Tibial artery (tissue), 4 donors: ENCODE results near the gene SDK1.

Source experiments
- DNase-seq, 2 donors: peaks; one replicate each; pipeline ENCODE4 v3.0.0-alpha.2; 2019
- H3K27ac ChIP-seq, 2 donors: fragments of 200-600 bp; sonication (generic) in 1 of 2; 1 replicate in 1 of 2; 2 replicates in 1 of 2; pipeline ENCODE4 v1.5.1; 2018 to 2019; ENCODE audit warnings: mild to moderate bottlenecking in 1 of 2
- H3K27me3 ChIP-seq, 2 donors: fragments of 200-600 bp; sonication (generic) in 1 of 2; one replicate each; pipeline versions ENCODE4 v1.5.1 to v1.6.0; 2016 to 2019
- H3K36me3 ChIP-seq, 3 donors: fragments of 200-600 bp; sonication (generic) in 2 of 3; one replicate each; pipeline ENCODE4 v1.5.1; 2016 to 2019; ENCODE audit warnings: mild to moderate bottlenecking in 2 of 3
- H3K4me1 ChIP-seq, 4 donors: fragments of 200-600 bp; sonication (generic) in 2 of 4; 1 replicate in 3 of 4; 2 replicates in 1 of 4; pipeline ENCODE4 v1.5.1; 2016 to 2019
- H3K4me3 ChIP-seq, 2 donors: fragments of 200-600 bp; sonication (generic) in 1 of 2; 1 replicate in 1 of 2; 2 replicates in 1 of 2; pipeline ENCODE4 v1.5.1; 2018 to 2019; ENCODE audit warnings: mild to moderate bottlenecking in 2 of 2
- H3K9me3 ChIP-seq, 3 donors: fragments of 200-600 bp; sonication (generic) in 1 of 3; one replicate each; pipeline ENCODE4 v1.5.1; 2016 to 2019
- CTCF ChIP-seq, 2 experiments: fragments of 200-600 bp in 1 of 2; fragments of 450-650 bp in 1 of 2; IDR thresholded peaks; one replicate each; pipeline ENCODE4 v1.5.1; 2017 to 2019; ENCODE audit warnings: antibody characterized with exemption in 2 of 2, mild to moderate bottlenecking in 1 of 2, moderate library complexity in 1 of 2
- intact Hi-C: fragments of 100-400 bp; cut with DNase I; formaldehyde crosslinking; loops from one replicate; pipeline ENCODE4 v1.15.0; 2023; ENCODE audit warnings: low total_unique reads

Gene SDK1

GRCh38 chr7:4182605-4183300, 881.7 kb downstream of the SDK1 start:
- H3K4me3 ChIP-seq, result no peak overlapping the region
- no peaks in the 10 kb centered on the region for H3K9me3 ChIP-seq
- no peaks in the 10 kb centered on the region for H3K27me3 ChIP-seq
- no peak overlapping the region for H3K27ac ChIP-seq
- no peak for DNase-seq
- H3K4me1 ChIP-seq, result peaks cover 0 to 14% (median 7%) of the 10 kb centered on the region in 4 donors
- H3K36me3 ChIP-seq, result peaks cover 4 to 35% (median 19%) of the 10 kb centered on the region in 3 donors
- intact Hi-C loops, result no loop called here
- no peak for TF ChIP-seq CTCF (IDR thresholded peaks at IDR 0.05)

- no peak overlapping the region for H3K4me3 ChIP-seq
- H3K9me3 ChIP-seq, result no peaks in the 10 kb centered on the region
- H3K36me3 ChIP-seq, result peaks cover 4 to 17% (median 7%) of the 10 kb centered on the region in 3 donors
- no peak for DNase-seq
- H3K27ac ChIP-seq, result no peak overlapping the region
- TF ChIP-seq CTCF (IDR thresholded peaks at IDR 0.05), result no peak
- H3K4me1 ChIP-seq, result peaks cover 0 to 25% (median 12%) of the 10 kb centered on the region in 4 donors
- intact Hi-C loops, result no loop called here
- H3K27me3 ChIP-seq, result no peaks in the 10 kb centered on the region
Observed at GRCh38 chr7:4184653-4185052, 883.6 kb downstream of the SDK1 start.

- no peaks in the 10 kb centered on the region for H3K9me3 ChIP-seq
- TF ChIP-seq CTCF (IDR thresholded peaks at IDR 0.05), result no peak
- H3K27me3 ChIP-seq, result no peaks in the 10 kb centered on the region
- no peak overlapping the region for H3K4me3 ChIP-seq
- peaks cover 4 to 15% (median 7%) of the 10 kb centered on the region in 3 donors for H3K36me3 ChIP-seq
- DNase-seq, result no peak
- H3K4me1 ChIP-seq, result peaks cover 0 to 25% (median 12%) of the 10 kb centered on the region in 4 donors
- no peak overlapping the region for H3K27ac ChIP-seq
- intact Hi-C loops, result no loop called here
Observed at GRCh38 chr7:4185136-4185535, 884.1 kb downstream of the SDK1 start.

- Histone ChIP-seq H3K4me3 (no peak overlapping the region), H3K27ac (no peak overlapping the region), H3K9me3 (no peaks in the 10 kb centered on the region), H3K4me1 (peaks cover 0 to 25% (median 12%) of the 10 kb centered on the region in 4 donors), H3K36me3 (peaks cover 0 to 7% (median 6%) of the 10 kb centered on the region in 3 donors), H3K27me3 (no peaks in the 10 kb centered on the region)
- intact Hi-C loops, result no loop called here
- DNase-seq, result no peak
- no peak for TF ChIP-seq CTCF (IDR thresholded peaks at IDR 0.05)
Observed at GRCh38 chr7:4185721-4186512, 884.9 kb downstream of the SDK1 start.

- Histone ChIP-seq H3K9me3 (no peaks in the 10 kb centered on the region), H3K27me3 (no peaks in the 10 kb centered on the region), H3K27ac (no peak overlapping the region), H3K36me3 (peaks cover 0 to 2% (median under 1%) of the 10 kb centered on the region in 3 donors), H3K4me3 (no peak overlapping the region), H3K4me1 (peaks cover 0 to 25% (median 12%) of the 10 kb centered on the region in 4 donors)
- no peak for DNase-seq
- no peak for TF ChIP-seq CTCF (IDR thresholded peaks at IDR 0.05)
- intact Hi-C loops, result no loop called here
Observed at GRCh38 chr7:4186513-4186780, 885.4 kb downstream of the SDK1 start.
